Naive thymus-derived CD4-positive, alpha-beta T cell (primary cell): Measurements from ENCODE around the gene SIRPB2. TPM values are rescaled to one million over a fixed set of nuclear protein-coding genes. Genes with fewer than 3 reads are reported as not detected.

Source experiments
- ATAC-seq: fragments of 150-1000 bp; cut with Tn5 transposase; 2 replicates; pipeline ENCODE4 v1.10.0; 2021; ENCODE audit warnings: mild to moderate bottlenecking, moderate library complexity
- CTCF ChIA-PET: fragments of 350-600 bp; sonication (Branson Sonifier 250); formaldehyde crosslinking; loops from one replicate; lab custom pipeline; 2021; ENCODE audit warnings: antibody characterized with exemption; lab: Charles Lee
- POLR2A ChIA-PET: fragments of 350-600 bp; sonication (Branson Sonifier 250); formaldehyde crosslinking; loops from one replicate; lab custom pipeline; 2021; ENCODE audit warnings: antibody characterized with exemption, inconsistent platforms; lab: Charles Lee
- DNase-seq, 9 donors: peaks; one replicate each; pipeline versions ENCODE4 v3.0.0 to v3.0.0-alpha.2; 2020 to 2022; ENCODE audit warnings: mixed read lengths in 1 of 9
- H3K27ac ChIP-seq: one replicate; pipeline ENCODE4 v1.7.0; 2013; ENCODE audit warnings: mild to moderate bottlenecking, low read depth, low read length, moderate library complexity
- H3K27me3 ChIP-seq, 2 donors: one replicate each; pipeline ENCODE4 v1.7.0; 2013; ENCODE audit warnings: low read length in 2 of 2, mild to moderate bottlenecking in 2 of 2, moderate library complexity in 2 of 2; ENCODE audit not compliant: control insufficient read depth in 2 of 2, insufficient read depth in 2 of 2
- H3K36me3 ChIP-seq, 3 experiments: 1 replicate in 2 of 3; 2 replicates in 1 of 3; pipeline ENCODE4 v1.7.0; 2013; ENCODE audit warnings: low read length in 3 of 3, mild to moderate bottlenecking in 3 of 3, moderate library complexity in 1 of 3; ENCODE audit not compliant: insufficient read depth in 3 of 3, control insufficient read depth in 2 of 3
- H3K4me1 ChIP-seq, 2 donors: one replicate each; pipeline ENCODE4 v1.7.0; 2013; ENCODE audit warnings: low read length in 2 of 2, mild to moderate bottlenecking in 2 of 2, moderate library complexity in 1 of 2; ENCODE audit not compliant: control insufficient read depth in 2 of 2, insufficient read depth in 2 of 2
- H3K4me3 ChIP-seq: 2 replicates; pipeline ENCODE4 v1.7.0; 2013; ENCODE audit warnings: mild to moderate bottlenecking, low read length
- H3K9me3 ChIP-seq, 3 experiments: 1 replicate in 2 of 3; 2 replicates in 1 of 3; pipeline ENCODE4 v1.7.0; 2013; ENCODE audit warnings: low read length in 3 of 3; ENCODE audit not compliant: control insufficient read depth in 2 of 3
- H3K27ac Mint-ChIP-seq, 9 donors: one replicate each; pipeline ENCODE4 v1.8.0; 2020 to 2022; ENCODE audit warnings: mixed read lengths in 9 of 9, mild to moderate bottlenecking in 8 of 9, moderate library complexity in 5 of 9, inconsistent platforms in 2 of 9
- H3K27me3 Mint-ChIP-seq, 5 donors: one replicate each; pipeline ENCODE4 v1.8.0; 2021 to 2022; ENCODE audit warnings: mixed read lengths in 5 of 5, mild to moderate bottlenecking in 1 of 5
- H3K36me3 Mint-ChIP-seq, 5 donors: one replicate each; pipeline ENCODE4 v1.8.0; 2020 to 2022; ENCODE audit warnings: mixed read lengths in 5 of 5, mild to moderate bottlenecking in 3 of 5, inconsistent platforms in 1 of 5
- H3K4me1 Mint-ChIP-seq, 7 donors: one replicate each; pipeline ENCODE4 v1.8.0; 2020 to 2022; ENCODE audit warnings: mixed read lengths in 7 of 7, mild to moderate bottlenecking in 3 of 7, inconsistent platforms in 1 of 7
- H3K4me3 Mint-ChIP-seq, 10 donors: one replicate each; pipeline ENCODE4 v1.8.0; 2020 to 2022; ENCODE audit warnings: mild to moderate bottlenecking in 10 of 10, mixed read lengths in 10 of 10, moderate library complexity in 6 of 10, inconsistent platforms in 2 of 10
- H3K9me3 Mint-ChIP-seq, 11 donors: one replicate each; pipeline ENCODE4 v1.8.0; 2020 to 2022; ENCODE audit warnings: mixed read lengths in 11 of 11, mild to moderate bottlenecking in 4 of 11, inconsistent platforms in 1 of 11, moderate library complexity in 1 of 11
- intact Hi-C, 2 donors: fragments of 100-400 bp; cut with micrococcal nuclease; formaldehyde crosslinking; loops; one replicate each; pipeline ENCODE4 v1.15.1; 2023
- polyA plus RNA-seq, 2 donors: library from polyadenylated mRNA; unstranded; fragments of 300-500 nt; fragmentation: Illumina TruSeq; gene quantifications; one replicate each; pipeline ENCODE4 v1.2.3, GENCODE V29; 2021
- total RNA-seq, 6 experiments: library from RNA in 5 of 6; stranded (reverse) in 5 of 6; gene quantifications; 1 replicate in 5 of 6; 2 replicates in 1 of 6; pipeline ENCODE4 v1.2.3 and lab custom pipeline; 2021 to 2026

The SIRPB2 gene
- total and polyA plus RNA-seq, 7 experiments from 2014 or later, result 0.07 to 29.0 (median 0.38) TPM; not detected in 2

GRCh38 chr20:1466211-1467081, 24.8 kb downstream of the SIRPB2 start, which contains the start of gene NSFL1C:
TSS of gene NSFL1C (minus strand) at chr20:1466849. CDS start at chr20:1466824, 25 bp downstream.
- ChIA-PET CTCF (interaction anchor here (0.6 to 1.7 kb wide), 10 partner anchors 7 to 347 kb away, joined by 3 to 7 read pairs (median 3); no protein-coding TSS in a partner anchor), POLR2A (interaction anchor here (0.7 to 1.6 kb wide), 9 partner anchors 10 to 348 kb away, joined by 3 to 6 read pairs (median 3); partner anchors contain the start of genes PSMF1 and RAD21L1)
- peaks cover 42 to 61% (median 48%) of the 10 kb centered on the region in 7 donors for H3K4me1 Mint-ChIP-seq
- H3K27me3 ChIP-seq, result no peaks in the 10 kb centered on the region
- peak within 1 kb of the TSS; percentile 35 to 90 (median 79) for H3K27ac Mint-ChIP-seq
- DNase-seq, result peak; percentile 95 to 100 (median 98)
- H3K9me3 Mint-ChIP-seq, result no peaks in the 10 kb centered on the region
- no peaks in the 10 kb centered on the region for H3K9me3 ChIP-seq
- peak within 1 kb of the TSS; percentile 82 for H3K27ac ChIP-seq
- H3K4me3 Mint-ChIP-seq, result peak within 1 kb of the TSS; percentile 81 to 90 (median 86)
- peaks cover 0 to 20% (median 5%) of the 10 kb centered on the region in 5 donors for H3K36me3 Mint-ChIP-seq
- intact Hi-C loops, result loop anchor here (1.0 to 5.0 kb wide), 18 partner anchors 29 to 924 kb away; partner anchors contain the start of genes FKBP1A (in 2 of the 2), PSMF1 (in 2 of the 2), STK35 (in 2 of the 2) and CSNK2A1 (in 1 of the 2)
- peaks cover 0 to 21% (median 6%) of the 10 kb centered on the region in 5 donors for H3K27me3 Mint-ChIP-seq
- H3K4me3 ChIP-seq, result peak within 1 kb of the TSS; percentile 59
- peaks cover 0 to 29% (median 3%) of the 10 kb centered on the region in 3 experiments for H3K36me3 ChIP-seq
- peaks cover 19 to 29% of the 10 kb centered on the region in 2 donors for H3K4me1 ChIP-seq
- ATAC-seq, result peak; percentile 98

DNA sequence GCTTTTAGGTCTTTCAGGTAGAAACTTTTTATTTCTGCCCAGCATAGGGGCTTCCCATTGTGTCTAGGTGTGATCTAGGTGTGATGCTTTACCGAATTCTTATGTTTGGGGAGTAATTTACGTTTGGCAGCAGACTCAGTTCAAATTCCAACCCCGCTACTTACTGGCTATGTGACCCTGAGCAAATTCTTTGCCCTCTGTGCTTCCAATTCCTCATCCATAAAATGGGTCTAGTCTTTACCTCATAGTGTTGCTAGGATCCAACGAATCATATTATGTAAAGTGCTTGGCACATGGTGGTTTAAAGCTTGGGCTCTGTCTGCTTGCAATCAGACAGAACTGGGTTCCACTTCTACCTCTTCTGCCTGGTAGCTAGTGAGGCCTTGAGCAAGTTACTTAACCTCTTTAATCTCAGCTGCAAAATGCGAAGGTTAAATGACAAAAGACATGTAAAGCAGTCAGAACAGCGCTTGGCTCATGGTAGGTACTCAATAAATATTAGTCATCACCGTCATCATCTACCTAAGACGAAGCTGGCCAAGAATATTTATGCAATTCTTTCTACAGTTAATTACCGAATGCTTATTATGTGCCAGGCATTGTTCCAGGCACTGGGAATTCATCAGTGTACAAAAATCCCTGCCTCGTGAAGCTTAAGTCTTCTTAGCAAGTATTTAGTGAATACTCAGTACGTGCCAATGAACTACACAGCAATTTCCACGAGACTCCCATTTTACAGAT, 25.6 kb downstream of the SIRPB2 start:
- intact Hi-C loops, result loop anchor here (1.0 to 5.0 kb wide), 13 partner anchors 30 to 923 kb away; partner anchors contain the start of genes STK35 (in 2 of the 2), CSNK2A1 (in 1 of the 2), RAD21L1 (in 1 of the 2) and SIRPG (in 1 of the 2)
- peak overlapping the region; percentile 59 for H3K4me3 ChIP-seq
- Mint-ChIP-seq H3K4me1 (peaks cover 46 to 70% (median 55%) of the 10 kb centered on the region in 7 donors), H3K27ac (peak overlapping the region in 8 of 9 donors; percentile 51 to 84 (median 78)), H3K9me3 (no peaks in the 10 kb centered on the region), H3K27me3 (peaks cover 0 to 21% (median 4%) of the 10 kb centered on the region in 5 donors), H3K4me3 (peak overlapping the region; percentile 81 to 90 (median 86)), H3K36me3 (peaks cover 5 to 26% (median 8%) of the 10 kb centered on the region in 5 donors)
- peaks cover 19 to 29% of the 10 kb centered on the region in 2 donors for H3K4me1 ChIP-seq
- no peaks in the 10 kb centered on the region for H3K27me3 ChIP-seq
- peaks cover 0 to 37% (median 3%) of the 10 kb centered on the region in 3 experiments for H3K36me3 ChIP-seq
- POLR2A ChIA-PET, result interaction anchor here (0.7 to 1.6 kb wide), 6 partner anchors 72 to 347 kb away, joined by 3 to 6 read pairs (median 4); partner anchors contain the start of gene PSMF1
- CTCF ChIA-PET, result interaction anchor here (0.6 kb wide), 1 partner anchor 150 kb away, joined by 3 read pairs; no protein-coding TSS in a partner anchor
- no peaks in the 10 kb centered on the region for H3K9me3 ChIP-seq
- no peak for ATAC-seq
- DNase-seq, result peak in 1 of 9 donors; percentile 4
- peak overlapping the region; percentile 82 for H3K27ac ChIP-seq

- H3K27me3 Mint-ChIP-seq, result peaks cover 0 to 19% (median 3%) of the 10 kb centered on the region in 5 donors
- Histone ChIP-seq H3K9me3 (no peaks in the 10 kb centered on the region), H3K27ac (no peak overlapping the region), H3K36me3 (peaks cover 0 to 53% (median 3%) of the 10 kb centered on the region in 3 experiments), H3K4me3 (no peak overlapping the region), H3K27me3 (no peaks in the 10 kb centered on the region), H3K4me1 (peaks cover 19 to 29% of the 10 kb centered on the region in 2 donors)
- peaks cover 9 to 38% (median 16%) of the 10 kb centered on the region in 5 donors for H3K36me3 Mint-ChIP-seq
- POLR2A ChIA-PET, result no interaction called here
- H3K4me1 Mint-ChIP-seq, result peaks cover 46 to 78% (median 64%) of the 10 kb centered on the region in 7 donors
- H3K9me3 Mint-ChIP-seq, result no peaks in the 10 kb centered on the region
- ATAC-seq (no peak), DNase-seq (no peak)
- H3K27ac Mint-ChIP-seq, result peak overlapping the region in 1 of 9 donors; percentile 32
- intact Hi-C loops, result no loop called here
- H3K4me3 Mint-ChIP-seq, result peak overlapping the region in 8 of 10 donors; percentile 17 to 86 (median 72)
- CTCF ChIA-PET, result no interaction called here
Observed at GRCh38 chr20:1463971-1464570, 27.1 kb downstream of the SIRPB2 start.

- Mint-ChIP-seq H3K27ac (no peak overlapping the region), H3K4me3 (peak overlapping the region in 1 of 10 donors; percentile 85), H3K27me3 (peaks cover 0 to 7% (median 0%) of the 10 kb centered on the region in 5 donors), H3K4me1 (peaks cover 46 to 81% (median 59%) of the 10 kb centered on the region in 7 donors), H3K36me3 (peaks cover 9 to 48% (median 19%) of the 10 kb centered on the region in 5 donors), H3K9me3 (no peaks in the 10 kb centered on the region)
- H3K27ac ChIP-seq, result no peak overlapping the region
- DNase-seq, result no peak
- ChIA-PET POLR2A (no interaction called here), CTCF (no interaction called here)
- peaks cover 19 to 26% of the 10 kb centered on the region in 2 donors for H3K4me1 ChIP-seq
- H3K9me3 ChIP-seq, result no peaks in the 10 kb centered on the region
- intact Hi-C loops, result no loop called here
- no peak overlapping the region for H3K4me3 ChIP-seq
- ATAC-seq, result no peak
- H3K36me3 ChIP-seq, result peaks cover 3 to 64% (median 3%) of the 10 kb centered on the region in 3 experiments
- H3K27me3 ChIP-seq, result no peaks in the 10 kb centered on the region
Observed at GRCh38 chr20:1462834-1463233, 28.4 kb downstream of the SIRPB2 start.

DNA sequence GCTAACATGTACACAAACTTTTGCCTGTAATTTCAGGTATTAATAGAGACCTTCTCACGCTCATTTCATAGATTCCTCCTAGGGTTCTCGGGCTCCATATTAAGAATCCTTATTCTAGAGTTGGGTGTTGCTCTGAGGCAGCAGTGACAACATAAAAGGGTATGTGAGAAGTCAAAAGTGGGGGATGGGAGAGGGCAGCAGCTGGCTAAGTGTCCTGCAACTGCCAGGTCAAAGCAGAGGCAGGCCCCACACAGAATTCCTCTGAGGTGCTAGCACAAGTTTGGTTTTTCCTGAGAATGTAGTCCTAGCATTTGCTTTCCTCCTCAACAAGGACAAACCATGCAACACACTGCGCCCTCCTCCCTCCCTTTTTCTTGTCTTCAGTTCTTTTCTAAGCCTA, 29.2 kb downstream of the SIRPB2 start:
- peaks cover 18 to 19% of the 10 kb centered on the region in 2 donors for H3K4me1 ChIP-seq
- POLR2A ChIA-PET, result no interaction called here
- no peaks in the 10 kb centered on the region for H3K27me3 Mint-ChIP-seq
- DNase-seq (no peak), ATAC-seq (no peak)
- no peaks in the 10 kb centered on the region for H3K9me3 ChIP-seq
- H3K4me3 Mint-ChIP-seq, result no peak overlapping the region
- H3K4me1 Mint-ChIP-seq, result peaks cover 38 to 73% (median 51%) of the 10 kb centered on the region in 7 donors
- no peaks in the 10 kb centered on the region for H3K9me3 Mint-ChIP-seq
- CTCF ChIA-PET, result no interaction called here
- H3K4me3 ChIP-seq, result no peak overlapping the region
- H3K36me3 ChIP-seq, result peaks cover 3 to 71% (median 9%) of the 10 kb centered on the region in 3 experiments
- intact Hi-C loops, result no loop called here
- H3K27me3 ChIP-seq, result no peaks in the 10 kb centered on the region
- H3K27ac ChIP-seq, result no peak overlapping the region
- H3K27ac Mint-ChIP-seq, result no peak overlapping the region
- H3K36me3 Mint-ChIP-seq, result peaks cover 9 to 55% (median 19%) of the 10 kb centered on the region in 5 donors
